Natural killer cell (primary cell): ENCODE measurements around the gene BOD1L2. TPM values are rescaled to one million over a fixed set of nuclear protein-coding genes. Genes with fewer than 3 reads are reported as not detected.

ENCODE experiments used
- ATAC-seq, 3 donors: fragments of 150-1000 bp in 2 of 3; fragments of 200-7000 bp in 1 of 3; cut with Tn5 transposase; 1 replicate in 1 of 3; 2 replicates in 2 of 3; pipeline ENCODE4 v1.10.0; 2021; ENCODE audit warnings: mild to moderate bottlenecking in 2 of 3, moderate library complexity in 2 of 3
- DNase-seq, 2 donors: peaks; one replicate each; pipeline versions ENCODE4 v3.0.0 to v3.0.0-alpha.2; 2013 to 2021; ENCODE audit warnings: mixed read lengths in 1 of 2
- H3K27ac ChIP-seq: one replicate; pipeline ENCODE4 v1.5.1; 2013; ENCODE audit warnings: mild to moderate bottlenecking, low read length
- H3K27me3 ChIP-seq: one replicate; pipeline ENCODE4 v1.6.1; 2013; ENCODE audit warnings: low read length; ENCODE audit not compliant: control insufficient read depth, insufficient read depth
- H3K36me3 ChIP-seq: one replicate; pipeline ENCODE4 v1.6.1; 2013; ENCODE audit warnings: low read length; ENCODE audit not compliant: control insufficient read depth, insufficient read depth
- H3K4me1 ChIP-seq: one replicate; pipeline ENCODE4 v1.6.1; 2013; ENCODE audit warnings: low read length; ENCODE audit not compliant: control insufficient read depth, insufficient read depth
- H3K4me3 ChIP-seq: one replicate; pipeline ENCODE4 v1.5.1; 2013; ENCODE audit warnings: low read length
- H3K9me3 ChIP-seq: one replicate; pipeline ENCODE4 v1.6.1; 2013; ENCODE audit warnings: low read length; ENCODE audit not compliant: control insufficient read depth, insufficient read depth
- H3K27ac Mint-ChIP-seq, 2 donors: one replicate each; pipeline ENCODE4 v1.8.0; 2022; ENCODE audit warnings: mild to moderate bottlenecking in 2 of 2, mixed read lengths in 2 of 2, moderate library complexity in 1 of 2
- H3K27me3 Mint-ChIP-seq, 2 donors: one replicate each; pipeline ENCODE4 v1.8.0; 2022; ENCODE audit warnings: low read depth in 2 of 2, mixed read lengths in 2 of 2
- H3K36me3 Mint-ChIP-seq: one replicate; pipeline ENCODE4 v1.8.0; 2022; ENCODE audit warnings: mixed read lengths
- H3K4me1 Mint-ChIP-seq, 2 donors: one replicate each; pipeline ENCODE4 v1.8.0; 2022; ENCODE audit warnings: mixed read lengths in 2 of 2
- H3K4me3 Mint-ChIP-seq: one replicate; pipeline ENCODE4 v1.8.0; 2022; ENCODE audit warnings: mild to moderate bottlenecking, moderate library complexity, mixed read lengths
- H3K9me3 Mint-ChIP-seq, 2 donors: one replicate each; pipeline ENCODE4 v1.8.0; 2022; ENCODE audit warnings: mixed read lengths in 2 of 2
- WGBS: methylation state at CpG from one replicate; pipeline ENCODE4 v1.1.7; 2013; ENCODE audit warnings: missing lambda C conversion rate; ENCODE audit not compliant: insufficient coverage; 5-methylcytosine and 5-hydroxymethylcytosine counted together
- intact Hi-C: fragments of 100-400 bp; cut with micrococcal nuclease; formaldehyde crosslinking; loops from one replicate; pipeline ENCODE4 v1.14.2; 2022
- total RNA-seq, 4 donors: library from RNA; stranded (reverse); fragments of 120-200 nt in 1 of 4; gene quantifications; one replicate each; pipeline versions ENCODE4 v1.2.3 to v1.2.4, GENCODE V29; 2013 to 2022
- TF ChIP-seq, protein P1 (sequence below): fragments of 200-600 bp; IDR thresholded peaks from one replicate; pipeline ENCODE4 v1.8.0; 2022; ENCODE audit warnings: antibody characterized with exemption

The BOD1L2 gene
- total RNA-seq, 3 donors from 2014 or later (not counting 1 experiment from before 2014, with no cell fraction given): not detected

DNA sequence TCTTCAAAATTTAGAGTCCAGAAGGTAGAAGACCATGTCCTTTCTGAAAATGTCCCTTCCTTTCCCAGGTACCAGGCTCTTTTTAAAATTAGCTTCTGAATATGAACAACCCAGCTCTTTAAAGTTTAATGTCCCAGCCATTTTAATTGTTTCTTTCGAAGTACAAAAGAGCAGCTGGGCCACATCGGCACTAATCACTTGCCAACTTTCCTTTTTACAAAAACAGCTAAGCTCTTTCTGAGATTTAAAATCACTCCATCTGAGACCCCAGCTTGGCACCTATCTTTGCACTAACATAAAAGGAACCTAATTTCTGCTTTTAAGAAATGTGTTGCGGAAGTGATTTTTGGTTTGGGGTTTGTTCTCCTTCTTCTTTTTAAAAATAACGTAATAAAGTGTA is 2.6 kb downstream of the BOD1L2 start:
- intact Hi-C loops: no loop called here
- H3K27me3 Mint-ChIP-seq: peaks cover 17 to 21% of the 10 kb centered on the region in 2 donors

DNA sequence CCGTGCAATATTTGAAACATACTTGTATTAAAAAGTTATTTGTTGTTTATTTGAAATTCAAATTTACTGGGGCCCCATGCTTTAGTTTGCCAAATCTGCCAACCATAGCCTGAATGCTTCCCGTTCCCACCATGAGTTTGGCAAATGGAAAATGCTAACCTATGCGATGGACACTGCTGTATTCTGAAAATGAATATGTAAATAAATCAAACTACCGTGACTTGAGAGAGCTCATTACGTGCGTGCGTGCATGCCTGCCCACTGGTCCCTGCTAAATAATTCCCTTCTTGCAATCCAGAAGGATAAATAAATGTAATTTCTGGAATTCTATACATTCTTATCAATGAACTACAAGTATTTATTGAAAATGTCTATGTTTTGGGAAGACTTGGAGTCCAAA is 3.2 kb downstream of the BOD1L2 start:
- intact Hi-C loops: no loop called here

More for the DNA sequence above, 2.6 kb downstream of the BOD1L2 start:
- DNase-seq (no peak), ATAC-seq (no peak)
- Mint-ChIP-seq H3K9me3 (peaks cover 0 to 8% of the 10 kb centered on the region in 2 donors), H3K36me3 (no peaks in the 10 kb centered on the region), H3K4me3 (no peak overlapping the region), H3K4me1 (no peaks in the 10 kb centered on the region), H3K27ac (no peak overlapping the region)
- no peak overlapping the region for H3K27ac ChIP-seq
- TF ChIP-seq, protein P1, sequence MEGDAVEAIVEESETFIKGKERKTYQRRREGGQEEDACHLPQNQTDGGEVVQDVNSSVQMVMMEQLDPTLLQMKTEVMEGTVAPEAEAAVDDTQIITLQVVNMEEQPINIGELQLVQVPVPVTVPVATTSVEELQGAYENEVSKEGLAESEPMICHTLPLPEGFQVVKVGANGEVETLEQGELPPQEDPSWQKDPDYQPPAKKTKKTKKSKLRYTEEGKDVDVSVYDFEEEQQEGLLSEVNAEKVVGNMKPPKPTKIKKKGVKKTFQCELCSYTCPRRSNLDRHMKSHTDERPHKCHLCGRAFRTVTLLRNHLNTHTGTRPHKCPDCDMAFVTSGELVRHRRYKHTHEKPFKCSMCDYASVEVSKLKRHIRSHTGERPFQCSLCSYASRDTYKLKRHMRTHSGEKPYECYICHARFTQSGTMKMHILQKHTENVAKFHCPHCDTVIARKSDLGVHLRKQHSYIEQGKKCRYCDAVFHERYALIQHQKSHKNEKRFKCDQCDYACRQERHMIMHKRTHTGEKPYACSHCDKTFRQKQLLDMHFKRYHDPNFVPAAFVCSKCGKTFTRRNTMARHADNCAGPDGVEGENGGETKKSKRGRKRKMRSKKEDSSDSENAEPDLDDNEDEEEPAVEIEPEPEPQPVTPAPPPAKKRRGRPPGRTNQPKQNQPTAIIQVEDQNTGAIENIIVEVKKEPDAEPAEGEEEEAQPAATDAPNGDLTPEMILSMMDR: no peak
- no peaks in the 10 kb centered on the region for H3K4me1 ChIP-seq
- H3K27me3 ChIP-seq: peaks cover 2% of the 10 kb centered on the region
- no peaks in the 10 kb centered on the region for H3K9me3 ChIP-seq
- WGBS: 32% methylated on average over 2 of the region's 4 CpGs
- H3K4me3 ChIP-seq: no peak overlapping the region
- H3K36me3 ChIP-seq: no peaks in the 10 kb centered on the region

DNA sequence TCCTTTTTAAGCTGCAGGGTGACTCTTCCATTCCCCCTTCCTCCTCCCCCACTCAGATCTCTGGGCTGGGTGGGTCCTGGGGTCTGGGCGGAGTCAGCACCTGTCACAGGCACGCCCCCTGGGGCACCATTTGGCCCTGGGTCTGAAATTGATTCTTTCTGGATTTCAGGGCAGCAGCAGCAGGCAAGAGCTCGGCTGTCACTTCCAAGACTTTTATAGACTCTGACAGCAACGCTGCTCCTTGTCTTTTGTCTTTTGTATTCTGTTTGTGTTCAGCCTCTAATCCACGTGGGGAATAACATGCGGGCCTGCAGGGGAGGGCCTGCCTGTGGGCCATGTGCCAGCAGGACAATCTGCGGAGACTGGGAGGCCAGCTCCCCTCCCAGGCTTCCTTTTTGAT is 3.9 kb downstream of the BOD1L2 start:
- no peaks in the 10 kb centered on the region for H3K4me1 ChIP-seq
- no peak for ATAC-seq
- H3K36me3 Mint-ChIP-seq: no peaks in the 10 kb centered on the region
- peaks cover 17 to 21% of the 10 kb centered on the region in 2 donors for H3K27me3 Mint-ChIP-seq
- H3K36me3 ChIP-seq: no peaks in the 10 kb centered on the region
- no peaks in the 10 kb centered on the region for H3K9me3 ChIP-seq
- H3K4me3 Mint-ChIP-seq: no peak overlapping the region
- TF ChIP-seq, protein P1: no peak
- H3K27me3 ChIP-seq: peaks cover 2% of the 10 kb centered on the region
- DNase-seq: no peak
- 20% methylated on average over 7 of the region's 7 CpGs for WGBS
- H3K4me3 ChIP-seq: no peak overlapping the region
- intact Hi-C loops: no loop called here
- no peak overlapping the region for H3K27ac ChIP-seq
- no peak overlapping the region for H3K27ac Mint-ChIP-seq
- H3K9me3 Mint-ChIP-seq: peaks cover 0 to 8% of the 10 kb centered on the region in 2 donors
- H3K4me1 Mint-ChIP-seq: no peaks in the 10 kb centered on the region

More for the DNA sequence above, 3.2 kb downstream of the BOD1L2 start:
- TF ChIP-seq, protein P1: no peak
- no peak overlapping the region for H3K27ac ChIP-seq
- H3K27me3 ChIP-seq: peaks cover 2% of the 10 kb centered on the region
- peaks cover 17 to 21% of the 10 kb centered on the region in 2 donors for H3K27me3 Mint-ChIP-seq
- WGBS: 73% methylated on average over 1 of the region's 7 CpGs
- no peak overlapping the region for H3K4me3 ChIP-seq
- no peak for DNase-seq
- H3K4me1 ChIP-seq: no peaks in the 10 kb centered on the region
- no peaks in the 10 kb centered on the region for H3K9me3 ChIP-seq
- ATAC-seq: no peak
- no peak overlapping the region for H3K4me3 Mint-ChIP-seq
- H3K36me3 Mint-ChIP-seq: no peaks in the 10 kb centered on the region
- peaks cover 0 to 8% of the 10 kb centered on the region in 2 donors for H3K9me3 Mint-ChIP-seq
- H3K4me1 Mint-ChIP-seq: no peaks in the 10 kb centered on the region
- H3K36me3 ChIP-seq: no peaks in the 10 kb centered on the region
- no peak overlapping the region for H3K27ac Mint-ChIP-seq

DNA sequence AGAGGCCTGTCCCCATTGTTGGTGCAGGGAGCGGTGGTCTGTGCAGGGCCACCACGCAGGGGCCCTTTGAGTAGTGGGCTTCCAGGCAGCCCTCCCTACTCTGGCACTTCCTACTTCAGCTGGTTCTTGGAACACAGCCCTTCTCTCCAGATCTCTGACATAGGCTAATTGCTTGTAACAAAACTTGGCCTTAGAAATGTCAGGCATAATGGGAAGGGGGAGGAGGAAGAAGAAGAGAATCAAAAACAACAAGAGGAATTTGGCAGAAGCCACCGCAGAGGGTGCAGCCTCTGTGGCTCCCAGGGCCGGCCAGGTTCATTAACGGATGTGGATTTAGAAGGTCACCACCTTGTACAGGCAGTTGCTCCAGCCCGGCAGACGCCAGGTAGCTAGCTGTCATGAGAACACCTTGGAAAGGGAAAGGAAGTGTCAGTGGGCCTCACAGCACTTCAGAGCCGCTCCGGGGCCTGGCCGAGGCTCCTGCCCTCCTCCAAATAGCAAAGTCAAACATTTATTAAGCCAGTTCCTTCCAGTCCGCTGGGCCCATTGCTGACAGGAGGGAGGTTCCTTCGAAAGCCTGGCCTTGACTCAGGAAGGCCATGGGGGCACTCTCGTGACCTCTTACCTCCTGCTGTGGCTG is 7.4 kb downstream of the BOD1L2 start:
- H3K27ac ChIP-seq: no peak overlapping the region
- TF ChIP-seq, protein P1: no peak
- ATAC-seq (no peak), DNase-seq (no peak)
- Mint-ChIP-seq H3K9me3 (peaks cover 0 to 6% of the 10 kb centered on the region in 2 donors), H3K4me3 (no peak overlapping the region), H3K27me3 (peaks cover 12 to 21% of the 10 kb centered on the region in 2 donors), H3K27ac (no peak overlapping the region), H3K36me3 (no peaks in the 10 kb centered on the region), H3K4me1 (no peaks in the 10 kb centered on the region)
- H3K4me3 ChIP-seq: no peak overlapping the region
- H3K27me3 ChIP-seq: peaks cover 2% of the 10 kb centered on the region
- H3K9me3 ChIP-seq: no peaks in the 10 kb centered on the region
- H3K4me1 ChIP-seq: no peaks in the 10 kb centered on the region
- 70% methylated on average over 13 of the region's 13 CpGs for WGBS
- H3K36me3 ChIP-seq: no peaks in the 10 kb centered on the region
- intact Hi-C loops: no loop called here
